HAP-1 (cell line): ENCODE results near the gene SPATA31C2.
"Not testable (repeated sequence)": the region's sequence is repeated elsewhere in the genome, so short reads cannot be mapped to it uniquely, and the experiment has no call there.

ENCODE experiments used
- DNase-seq, 2 experiments: peaks; one replicate each; pipeline ENCODE4 v3.0.0-alpha.2; 2016 to 2020; ENCODE audit warnings: low spot score in 2 of 2
- H3K27me3 ChIP-seq: fragments of 250-450 bp; sonication (Bioruptor Pico); 2 replicates; pipeline ENCODE4 v1.5.1; 2020; ENCODE audit warnings: low read depth, mild to moderate bottlenecking, moderate library complexity
- H3K36me3 ChIP-seq: fragments of 250-450 bp; sonication (Bioruptor Pico); replicated peaks from 2 replicates; pipeline ENCODE4 v1.5.1; 2020; ENCODE audit warnings: mild to moderate bottlenecking
- H3K4me1 ChIP-seq: fragments of 250-450 bp; sonication (Bioruptor Pico); 2 replicates; pipeline ENCODE4 v1.5.1; 2020; ENCODE audit warnings: mild to moderate bottlenecking
- H3K4me3 ChIP-seq: fragments of 250-450 bp; sonication (Bioruptor Pico); 2 replicates; pipeline ENCODE4 v1.5.1; 2020; ENCODE audit warnings: mild to moderate bottlenecking, moderate library complexity
- H3K9me3 ChIP-seq: fragments of 250-450 bp; sonication (Bioruptor Pico); 2 replicates; pipeline ENCODE4 v1.5.1; 2020; ENCODE audit warnings: mild to moderate bottlenecking, moderate library complexity
- in situ Hi-C: fragments of 300-500 bp; cut with MboI; formaldehyde crosslinking; loops from 3 replicates; pipeline ENCODE4 v1.14.3; 2020; ENCODE audit warnings: low sequenced_read_pairs, inconsistent platforms, mixed read lengths

SPATA31C2 gene

GRCh38 chr9:88166660-88167059, 28.4 kb upstream of the SPATA31C2 start:
- no peaks in the 10 kb centered on the region for H3K4me1 ChIP-seq
- no peak for DNase-seq
- no peak overlapping the region for H3K4me3 ChIP-seq
- no peaks in the 10 kb centered on the region for H3K27me3 ChIP-seq
- in situ Hi-C loops: no loop called here
- H3K36me3 ChIP-seq: no peaks in the 10 kb centered on the region
- no peaks in the 10 kb centered on the region for H3K9me3 ChIP-seq

GRCh38 chr9:88164850-88165249, 26.6 kb upstream of the SPATA31C2 start:
- H3K27me3 ChIP-seq: no peaks in the 10 kb centered on the region
- in situ Hi-C loops: no loop called here
- no peak for DNase-seq
- no peaks in the 10 kb centered on the region for H3K9me3 ChIP-seq
- H3K4me1 ChIP-seq: no peaks in the 10 kb centered on the region
- no peak overlapping the region for H3K4me3 ChIP-seq
- no peaks in the 10 kb centered on the region for H3K36me3 ChIP-seq

GRCh38 chr9:88161144-88161543, 22.9 kb upstream of the SPATA31C2 start:
- Histone ChIP-seq H3K27me3 (no peaks in the 10 kb centered on the region), H3K4me3 (no peak overlapping the region), H3K36me3 (no peaks in the 10 kb centered on the region), H3K4me1 (no peaks in the 10 kb centered on the region), H3K9me3 (no peaks in the 10 kb centered on the region; the same call in 1 of the 2 replicates)
- in situ Hi-C loops: no loop called here
- no peak for DNase-seq

GRCh38 chr9:88143957-88144625, 5.8 kb upstream of the SPATA31C2 start:
- no peak for DNase-seq
- H3K27me3 ChIP-seq: no peaks in the 10 kb centered on the region
- H3K4me1 ChIP-seq: no peaks in the 10 kb centered on the region
- H3K9me3 ChIP-seq: no peaks in the 10 kb centered on the region
- in situ Hi-C loops: no loop called here
- H3K36me3 ChIP-seq: no peaks in the 10 kb centered on the region
- no peak overlapping the region for H3K4me3 ChIP-seq

GRCh38 chr9:88143179-88143578, 4.9 kb upstream of the SPATA31C2 start:
- no peaks in the 10 kb centered on the region for H3K9me3 ChIP-seq
- no peak for DNase-seq
- no peaks in the 10 kb centered on the region for H3K4me1 ChIP-seq
- H3K27me3 ChIP-seq: no peaks in the 10 kb centered on the region
- in situ Hi-C loops: no loop called here
- H3K36me3 ChIP-seq: no peaks in the 10 kb centered on the region
- H3K4me3 ChIP-seq: no peak overlapping the region

- DNase-seq, H3K9me3 ChIP-seq, H3K4me1 ChIP-seq, H3K27me3 ChIP-seq, H3K36me3 ChIP-seq, H3K4me3 ChIP-seq, in situ Hi-C loops: not testable (repeated sequence)
Observed at GRCh38 chr9:88133552-88133951, 4.7 kb downstream of the SPATA31C2 start.

- H3K27me3 ChIP-seq, H3K9me3 ChIP-seq, in situ Hi-C loops, DNase-seq, H3K4me3 ChIP-seq, H3K36me3 ChIP-seq, H3K4me1 ChIP-seq: not testable (repeated sequence)
Observed at GRCh38 chr9:88129556-88129955, 8.7 kb downstream of the SPATA31C2 start.

GRCh38 chr9:88127700-88128300, 10.5 kb downstream of the SPATA31C2 start:
- H3K4me3 ChIP-seq, H3K27me3 ChIP-seq, in situ Hi-C loops, H3K4me1 ChIP-seq, DNase-seq, H3K9me3 ChIP-seq, H3K36me3 ChIP-seq: not testable (repeated sequence)

GRCh38 chr9:88123413-88123812, 14.9 kb downstream of the SPATA31C2 start:
- H3K36me3 ChIP-seq, H3K4me1 ChIP-seq, H3K9me3 ChIP-seq, H3K4me3 ChIP-seq, in situ Hi-C loops, DNase-seq, H3K27me3 ChIP-seq: not testable (repeated sequence)

GRCh38 chr9:88118121-88118520, 20.2 kb downstream of the SPATA31C2 start:
- in situ Hi-C loops, H3K36me3 ChIP-seq, H3K9me3 ChIP-seq, DNase-seq, H3K4me1 ChIP-seq, H3K4me3 ChIP-seq, H3K27me3 ChIP-seq: not testable (repeated sequence)

- H3K27me3 ChIP-seq, H3K4me1 ChIP-seq, H3K9me3 ChIP-seq, in situ Hi-C loops, DNase-seq, H3K36me3 ChIP-seq, H3K4me3 ChIP-seq: not testable (repeated sequence)
Observed at GRCh38 chr9:88114968-88115612, 23.2 kb downstream of the SPATA31C2 start.

- H3K9me3 ChIP-seq, H3K4me3 ChIP-seq, H3K36me3 ChIP-seq, DNase-seq, in situ Hi-C loops, H3K27me3 ChIP-seq, H3K4me1 ChIP-seq: not testable (repeated sequence)
Observed at GRCh38 chr9:88114283-88114967, 23.9 kb downstream of the SPATA31C2 start.

- H3K4me3 ChIP-seq, H3K27me3 ChIP-seq, in situ Hi-C loops, H3K4me1 ChIP-seq, DNase-seq, H3K36me3 ChIP-seq, H3K9me3 ChIP-seq: not testable (repeated sequence)
Observed at GRCh38 chr9:88113156-88114130, 24.8 kb downstream of the SPATA31C2 start.
